Retinal pigment epithelial cell (primary cell): ENCODE data around the gene TFEB.

ENCODE experiments used
- DNase-seq: peaks from one replicate; pipeline ENCODE4 v3.0.0-alpha.2; 2010; ENCODE audit warnings: low read depth
- H3K4me3 ChIP-seq: 2 replicates; pipeline ENCODE4 v1.5.1; 2011; ENCODE audit warnings: mild to moderate bottlenecking, low read length, control low read depth, moderate library complexity
- CTCF ChIP-seq: conservative IDR thresholded peaks from 2 replicates; pipeline ENCODE4 v1.5.1; 2011; ENCODE audit warnings: low read depth, low read length, control low read depth, inconsistent platforms

Gene TFEB

GRCh38 chr6:41670703-41671360 is 64.6 kb downstream of the TFEB start:
- no peak for TF ChIP-seq CTCF
- no peak for DNase-seq
- H3K4me3 ChIP-seq, result no peak overlapping the region

- H3K4me3 ChIP-seq, result no peak overlapping the region
- TF ChIP-seq CTCF, result no peak
- no peak for DNase-seq
Observed at GRCh38 chr6:41668968-41669367, 66.4 kb downstream of the TFEB start.

DNA sequence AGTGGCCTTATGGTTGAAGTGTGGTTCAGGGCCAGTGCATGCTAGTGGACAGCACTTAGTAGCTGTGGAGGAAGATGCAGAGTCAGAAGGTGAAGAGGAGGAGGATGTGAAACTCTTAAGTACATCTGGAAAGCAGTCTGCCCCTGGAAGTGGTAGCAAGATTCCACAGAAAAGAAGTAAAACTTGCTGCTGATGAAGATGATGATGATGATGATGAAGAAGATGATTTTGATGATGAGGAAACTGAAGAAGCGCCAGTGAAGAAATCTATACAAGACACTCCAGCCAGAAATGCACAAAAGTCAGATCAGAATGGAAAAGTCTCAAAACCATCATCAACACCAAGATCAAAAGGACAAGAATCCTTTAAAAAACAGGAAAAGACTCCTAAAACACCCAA is 68.2 kb downstream of the TFEB start:
- DNase-seq, result no peak
- no peak for TF ChIP-seq CTCF
- H3K4me3 ChIP-seq, result no peak overlapping the region

- no peak overlapping the region for H3K4me3 ChIP-seq
- TF ChIP-seq CTCF, result no peak
- DNase-seq, result no peak
Observed at GRCh38 chr6:41664271-41664670, 71.1 kb downstream of the TFEB start.

DNA sequence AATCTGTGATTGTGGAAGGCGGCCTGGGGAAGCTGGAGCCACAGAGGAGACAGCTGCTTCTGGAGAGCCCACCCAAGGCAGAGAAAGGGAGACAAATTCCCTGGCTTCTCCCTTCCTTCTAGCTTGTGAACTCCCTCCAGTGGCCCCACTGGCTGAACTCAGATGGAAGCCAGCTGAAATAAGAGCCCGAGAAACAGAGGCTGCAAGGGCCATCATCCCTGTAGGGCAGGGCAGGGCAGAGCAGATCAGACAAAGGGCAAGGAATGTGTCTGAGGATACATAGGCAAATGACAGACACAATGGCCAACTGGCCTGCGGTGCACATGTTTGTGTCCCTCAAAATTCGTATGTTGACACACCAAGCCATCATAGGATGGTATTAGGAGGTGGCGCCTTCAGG is 71.8 kb downstream of the TFEB start:
- TF ChIP-seq CTCF, result no peak
- no peak for DNase-seq
- H3K4me3 ChIP-seq, result no peak overlapping the region

DNA sequence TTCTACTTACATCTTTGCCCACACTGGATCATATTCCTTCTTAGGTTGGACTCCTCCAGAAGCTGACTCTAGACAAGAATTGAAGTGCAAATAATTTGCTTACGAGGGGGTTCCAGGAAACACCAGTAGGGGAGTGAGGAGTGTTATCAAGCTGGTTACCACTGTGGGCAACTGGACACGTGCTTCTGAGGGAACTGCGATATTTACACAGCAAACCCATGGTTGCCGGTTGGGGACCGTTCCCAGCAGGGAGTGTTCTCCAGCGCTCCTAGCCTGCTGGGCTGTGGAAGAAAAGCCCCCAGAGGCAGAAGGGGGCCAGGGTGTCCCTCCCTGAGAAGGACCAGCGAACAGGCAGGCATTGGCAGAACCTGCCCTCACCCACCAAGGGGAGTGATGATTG is 75.5 kb downstream of the TFEB start:
- DNase-seq, result no peak
- no peak for TF ChIP-seq CTCF
- H3K4me3 ChIP-seq, result no peak overlapping the region

DNA sequence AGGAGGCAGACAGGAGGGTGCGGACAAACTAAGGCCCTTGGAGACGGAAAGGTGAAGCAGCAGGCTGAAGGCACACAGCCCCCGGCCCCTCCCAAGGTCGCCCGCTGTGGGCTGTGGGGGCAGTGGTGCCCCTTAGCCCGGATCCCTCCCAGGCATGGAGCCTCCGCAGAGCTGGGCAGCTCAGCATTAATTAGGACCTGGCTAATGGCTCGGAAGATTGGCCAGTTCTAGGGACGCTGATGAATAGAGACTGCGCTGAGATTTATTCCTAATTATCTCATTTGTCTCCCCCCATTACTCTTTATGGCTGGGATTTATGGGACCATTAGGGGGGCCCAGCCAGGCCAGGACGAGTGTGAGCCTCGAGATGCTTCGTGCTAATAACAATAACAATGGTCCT is 76.8 kb downstream of the TFEB start:
- TF ChIP-seq CTCF, result no peak

More for the DNA sequence above, 76.8 kb downstream of the TFEB start:
- no peak overlapping the region for H3K4me3 ChIP-seq
- no peak for DNase-seq
